Left forelimb (tissue), 1 donor: ENCODE results near the gene MMP20.

ENCODE experiments used
- DNase-seq: peaks from one replicate; pipeline ENCODE4 v3.0.0-alpha.2; 2018; ENCODE audit warnings: low spot score

MMP20 gene

DNA sequence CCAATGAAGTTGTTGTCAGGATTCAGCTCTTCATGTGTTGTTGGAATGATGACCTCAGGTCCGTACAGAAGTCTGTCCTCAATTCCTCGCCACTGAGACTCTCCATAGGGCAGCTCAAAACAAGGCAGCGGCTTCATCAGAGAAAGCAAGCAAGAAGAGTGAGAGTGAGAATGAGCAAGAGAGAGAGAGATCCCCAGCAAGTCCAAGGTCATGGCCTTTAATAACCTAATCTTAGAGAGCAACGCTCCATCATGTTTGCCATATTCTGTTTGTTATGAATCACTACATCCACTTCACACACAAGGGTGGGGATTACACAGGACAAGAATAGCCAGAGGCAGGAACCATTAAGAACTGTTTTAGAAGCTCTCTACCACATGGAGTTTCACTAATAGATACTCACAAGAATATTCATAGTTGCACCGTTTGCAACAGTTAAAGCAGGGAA, 71.3 kb downstream of the MMP20 start:
- DNase-seq, result no peak

DNA sequence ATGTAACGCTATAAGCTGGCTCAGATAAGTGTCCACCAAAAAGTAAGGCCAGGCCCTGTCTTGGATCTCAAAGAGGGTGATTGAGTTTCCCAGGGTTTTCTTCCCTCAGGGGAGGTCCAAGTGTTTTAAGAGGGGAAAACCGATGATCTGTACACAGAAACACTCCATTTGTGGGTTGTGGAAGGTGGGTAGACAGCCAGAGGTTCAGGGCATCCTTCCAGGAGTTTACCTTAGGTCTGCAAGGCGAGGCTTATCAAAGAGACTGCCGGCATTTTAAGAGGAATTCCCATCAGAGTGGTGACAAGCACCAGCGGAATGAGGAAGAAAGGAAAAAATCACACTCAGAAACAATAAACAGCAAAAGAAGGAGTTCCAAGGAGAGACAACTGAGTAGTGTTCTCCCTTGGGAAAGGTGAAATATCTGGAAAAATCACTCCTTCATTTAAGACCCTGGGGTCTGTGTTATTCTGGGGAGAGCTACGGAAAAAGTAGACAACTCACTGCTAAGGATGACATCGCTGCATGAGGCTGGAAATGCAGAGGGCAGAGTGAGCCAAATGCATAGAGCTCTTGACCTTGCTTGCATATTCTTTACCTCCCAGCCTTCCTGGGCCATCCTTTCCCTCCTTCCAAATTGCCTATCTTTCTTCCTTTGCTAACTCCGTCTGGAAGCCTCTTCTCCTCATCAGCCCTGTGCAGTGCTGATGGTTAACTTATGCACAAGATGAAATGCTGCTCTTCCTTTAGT, 72.5 kb downstream of the MMP20 start:
- no peak for DNase-seq

DNA sequence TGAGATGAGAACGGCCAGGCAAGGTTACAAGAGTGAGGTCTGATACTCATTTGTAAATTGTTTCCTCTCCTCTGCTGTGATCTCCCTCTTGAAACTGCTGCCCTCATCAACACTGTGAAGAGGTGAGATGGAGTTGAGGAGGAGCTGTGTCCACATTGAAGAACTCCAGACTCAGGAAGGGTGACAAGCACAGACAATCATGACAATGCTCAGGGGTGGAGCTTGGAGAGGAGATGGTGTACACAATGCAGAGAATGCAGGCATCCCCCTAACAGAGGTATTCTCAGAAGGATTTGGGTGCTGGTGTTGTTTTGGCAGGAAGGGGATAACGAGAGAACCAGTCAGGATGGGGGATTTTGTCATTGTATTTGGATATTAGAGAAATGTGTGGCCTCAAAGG, 73.1 kb downstream of the MMP20 start:
- DNase-seq, result no peak

DNA sequence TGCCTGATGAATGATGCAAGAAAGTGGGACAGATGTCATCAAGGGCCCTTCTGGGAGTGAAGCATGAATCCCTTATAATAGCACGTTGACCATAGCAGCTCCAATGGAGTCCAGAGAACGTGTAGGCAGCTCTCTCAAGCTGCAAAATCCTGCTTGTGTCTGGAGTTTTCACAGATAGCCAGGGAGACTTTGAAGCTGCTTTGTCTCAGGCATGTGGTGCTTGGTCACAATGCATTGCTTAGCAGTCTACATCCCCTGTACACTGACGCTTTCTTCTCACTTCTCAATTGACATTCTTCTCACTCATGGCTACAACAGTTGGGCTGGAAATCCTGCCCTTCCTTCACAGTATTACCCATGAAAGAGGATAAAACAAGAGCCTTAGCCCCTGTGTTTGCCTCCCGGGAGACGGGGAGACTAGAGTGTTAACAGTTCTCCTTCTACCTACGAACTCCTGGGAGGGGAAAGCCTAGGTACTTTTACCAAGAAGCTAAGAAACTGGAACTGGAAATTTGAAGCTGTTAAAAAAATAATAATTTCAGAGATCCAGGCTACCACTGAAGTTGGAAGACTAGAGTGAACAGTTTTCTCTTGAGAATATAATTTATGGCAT, 73.9 kb downstream of the MMP20 start:
- no peak for DNase-seq

DNA sequence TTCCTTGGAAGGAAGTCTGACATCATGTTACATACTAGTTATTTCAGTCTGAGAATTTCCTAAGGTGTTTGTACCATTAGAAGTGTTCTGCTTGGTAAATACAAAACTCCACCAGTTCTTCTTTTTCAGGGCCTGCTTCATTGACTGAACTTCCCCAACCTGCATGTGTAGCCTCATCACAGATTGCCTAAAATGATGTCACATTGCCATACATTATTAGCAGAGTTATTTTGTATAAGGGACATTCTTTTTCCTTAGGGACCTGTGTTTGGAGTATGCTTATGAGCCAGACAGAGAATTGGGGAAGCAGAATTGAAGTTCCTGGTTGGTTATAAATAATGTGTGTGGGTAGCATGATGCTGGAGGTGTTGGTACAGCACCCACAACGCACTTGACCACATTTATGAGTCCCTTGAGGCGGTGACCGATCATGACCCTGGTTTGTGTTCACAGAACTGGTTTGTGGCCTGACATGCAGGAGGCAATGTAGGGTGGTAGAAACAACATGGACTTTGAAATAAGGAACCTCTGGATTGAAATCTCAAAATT, 78.1 kb downstream of the MMP20 start:
- no peak for DNase-seq

DNA sequence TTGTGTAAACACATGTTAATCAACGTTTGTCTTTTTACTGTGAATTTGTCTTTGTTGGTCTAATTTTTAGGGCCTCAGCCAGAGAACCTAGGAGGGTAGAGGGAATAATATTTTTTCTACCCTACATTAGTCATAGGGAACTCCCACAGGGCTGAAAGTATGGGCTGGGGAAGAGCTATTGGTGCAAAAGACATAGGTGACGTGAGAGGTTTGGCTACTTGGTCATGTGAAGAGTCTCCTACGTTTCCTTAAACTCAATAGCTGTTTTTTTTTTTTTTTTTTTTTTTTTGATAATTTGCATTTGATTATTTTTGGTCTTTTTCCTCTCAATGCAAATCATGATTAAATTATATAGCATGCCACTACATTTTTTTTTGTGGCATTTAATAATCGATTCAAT, 78.7 kb downstream of the MMP20 start:
- no peak for DNase-seq

DNA sequence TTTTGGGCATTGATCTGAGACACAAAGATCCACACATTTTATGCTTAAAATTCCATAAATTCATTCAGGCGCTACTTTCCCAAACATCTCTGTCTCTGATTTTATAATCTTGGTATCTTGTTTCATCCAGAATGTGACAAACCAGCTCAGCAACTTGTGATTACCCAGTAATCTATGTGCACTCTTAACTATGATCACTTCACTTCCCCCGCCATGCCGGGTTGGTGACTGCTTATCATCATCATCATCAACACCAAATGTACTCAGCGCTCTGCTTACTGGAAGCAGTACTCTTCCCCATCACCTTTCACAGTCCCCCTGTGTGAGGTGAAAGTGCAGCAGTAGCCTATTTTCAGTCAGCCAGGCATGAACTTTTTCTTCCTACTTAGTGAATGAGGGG, 79.4 kb downstream of the MMP20 start:
- no peak for DNase-seq

DNA sequence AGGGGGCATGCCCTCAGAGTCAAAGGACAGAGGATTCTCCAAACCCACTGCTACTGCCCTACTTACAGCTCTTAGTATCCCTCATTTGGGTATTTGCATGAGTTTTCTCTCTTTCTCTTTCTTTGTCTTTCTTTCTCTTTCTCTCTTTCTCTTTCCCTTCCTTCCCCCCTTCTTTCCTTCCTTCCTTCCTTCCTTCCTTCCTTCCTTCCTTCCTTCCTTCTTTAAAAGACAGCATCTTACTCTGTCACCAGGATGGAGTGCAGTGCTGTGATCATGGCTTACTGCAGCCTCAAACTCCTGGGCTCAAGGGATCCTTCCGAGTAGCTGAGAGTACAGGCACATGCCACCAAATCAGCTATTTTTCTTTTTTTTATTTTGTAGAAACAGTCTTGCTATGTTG, 80.5 kb downstream of the MMP20 start:
- no peak for DNase-seq

DNA sequence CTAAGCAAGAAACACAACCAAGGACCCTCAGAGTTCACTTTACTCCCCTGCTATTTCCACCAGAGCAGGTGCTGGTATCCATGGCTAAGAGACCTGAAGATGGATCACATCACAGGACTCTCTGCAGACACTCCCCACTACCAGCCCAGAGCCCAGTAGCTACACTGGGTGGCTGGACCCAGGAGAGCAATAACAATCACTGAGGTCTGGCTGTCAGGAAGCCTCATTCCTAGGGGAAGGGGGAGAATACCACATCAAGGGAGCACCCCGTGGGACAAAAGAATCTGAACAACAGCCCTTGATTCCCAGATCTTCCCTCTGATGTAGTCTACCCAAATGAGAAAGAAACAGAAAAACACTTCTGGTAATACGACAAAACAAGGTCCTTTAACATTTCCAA, 85.6 kb downstream of the MMP20 start:
- no peak for DNase-seq

DNA sequence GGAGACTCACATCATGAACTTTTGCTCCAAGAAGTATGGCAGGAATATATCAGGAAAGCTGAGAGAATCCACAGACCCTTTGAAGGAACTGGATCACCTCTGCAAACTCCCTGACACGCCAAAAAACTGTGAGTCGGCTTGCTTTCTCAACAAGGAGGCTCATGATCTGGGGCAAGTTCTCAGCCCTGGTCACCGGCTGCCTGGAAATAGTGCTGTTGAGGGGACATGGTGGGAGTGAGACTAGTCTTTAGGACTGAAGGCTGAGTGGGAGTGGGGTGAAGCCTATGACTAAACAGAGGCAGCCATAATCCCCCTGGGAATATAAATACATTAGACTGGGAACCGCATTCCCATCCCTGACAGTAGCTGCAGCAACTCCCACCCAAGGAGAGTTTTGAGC, 86.2 kb downstream of the MMP20 start:
- no peak for DNase-seq

DNA sequence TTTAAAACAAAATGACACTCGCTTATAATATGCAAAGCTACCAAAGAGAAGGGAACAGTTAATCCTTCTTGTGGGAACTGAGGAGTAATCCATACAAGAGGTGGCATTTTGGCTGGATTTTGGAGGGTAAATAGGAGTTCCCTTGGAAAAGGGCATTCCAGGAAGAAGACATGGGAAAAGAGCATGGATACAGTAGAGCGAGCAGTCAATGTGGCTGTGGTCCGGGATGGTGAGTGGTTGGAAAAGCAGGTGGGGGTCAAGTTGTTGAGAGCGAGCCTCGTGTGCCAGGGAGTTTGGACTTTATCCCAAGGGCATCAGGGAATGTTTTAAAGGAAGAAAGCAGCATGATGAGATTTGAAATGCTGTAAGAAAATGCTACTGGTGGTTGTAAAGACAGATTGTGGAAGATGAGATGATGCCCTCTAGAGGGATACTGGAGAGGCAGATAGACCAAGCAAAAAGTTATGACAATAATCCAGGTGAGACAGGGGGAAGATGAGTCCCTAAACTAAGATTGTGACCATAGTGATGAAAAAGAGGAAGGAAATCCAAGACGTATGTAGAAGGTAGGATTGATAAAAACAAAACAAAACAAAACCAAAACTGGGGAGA, 90.8 kb downstream of the MMP20 start:
- DNase-seq, result no peak

DNA sequence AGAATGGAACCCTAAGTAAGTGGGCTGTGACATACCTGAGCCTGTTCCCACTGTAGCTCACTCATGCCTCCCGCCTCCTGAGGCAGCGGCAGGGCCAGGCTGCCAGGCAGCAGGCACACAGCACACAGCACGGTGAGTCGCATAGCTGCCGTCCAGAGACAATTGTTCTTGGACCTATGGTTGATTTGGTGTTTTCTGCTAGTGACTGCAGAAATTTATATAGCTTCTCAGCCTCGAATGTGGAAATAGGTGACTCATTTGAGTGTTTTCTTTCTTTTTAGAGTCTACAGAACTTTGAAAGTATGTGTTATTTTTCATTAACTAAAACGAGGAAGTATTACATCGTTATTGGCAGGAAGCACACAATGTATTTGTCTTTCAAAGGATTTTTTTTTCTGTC, 94.6 kb downstream of the MMP20 start, which contains the start of gene MMP7:
MMP7 (minus strand) TSS at position 190 of the 400 bp plus-strand sequence; CDS start at position 143, 47 bp downstream.
- DNase-seq, result no peak

DNA sequence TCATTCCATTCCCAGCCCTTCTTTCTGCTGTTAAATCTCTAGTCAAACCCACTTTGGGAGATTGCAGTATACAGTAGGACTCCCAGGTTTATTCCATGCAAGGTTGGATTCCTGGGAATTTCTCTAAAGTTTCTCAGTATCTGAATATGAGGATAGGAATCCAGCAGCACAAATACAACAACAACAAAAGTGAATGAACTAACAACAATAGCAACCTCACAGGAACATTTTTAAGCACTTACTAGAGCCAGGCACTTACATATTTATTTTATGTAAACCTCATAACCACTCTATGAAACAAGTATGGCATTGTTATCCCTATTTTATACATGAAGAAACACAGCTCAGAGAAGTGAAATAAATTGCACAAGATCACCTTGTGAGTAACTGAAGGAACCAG, 96.5 kb downstream of the MMP20 start:
- DNase-seq, result no peak

DNA sequence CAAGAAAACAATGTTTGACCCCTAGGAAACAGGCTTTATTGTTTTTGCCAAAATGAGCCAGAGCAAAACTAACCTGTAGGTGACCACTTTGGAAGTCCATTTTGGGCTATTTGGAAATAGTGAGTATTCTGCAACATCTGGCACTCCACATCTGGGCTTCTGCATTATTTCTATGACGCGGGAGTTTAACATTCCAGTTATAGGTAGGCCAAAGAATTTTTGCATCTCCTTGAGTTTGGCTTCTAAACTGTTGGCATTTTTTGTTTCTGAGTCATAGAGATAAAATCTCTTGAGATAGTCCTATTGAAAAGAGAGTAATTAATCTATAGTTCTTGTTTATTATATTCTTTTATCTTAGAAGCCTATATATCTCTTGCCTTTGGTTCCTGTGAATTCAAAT, 97.4 kb downstream of the MMP20 start:
- no peak for DNase-seq

DNA sequence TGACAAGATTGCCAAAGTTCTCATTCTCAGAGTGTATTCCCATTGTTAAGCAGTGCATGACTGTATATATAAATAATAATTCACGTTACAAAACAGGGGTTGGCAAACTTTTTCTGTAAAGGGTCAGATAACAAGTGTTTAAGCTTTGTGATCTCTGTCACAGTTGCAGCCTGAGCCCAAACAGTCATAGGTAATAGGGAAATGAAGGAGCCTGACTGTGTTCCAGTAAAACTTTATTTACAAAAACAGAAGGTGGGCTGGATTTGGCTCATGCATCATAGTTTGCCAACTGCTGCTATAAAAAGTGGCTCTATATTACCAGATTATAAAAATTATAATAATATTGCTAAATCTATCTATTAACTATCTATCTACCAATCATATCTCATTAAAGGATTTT, 98.1 kb downstream of the MMP20 start:
- DNase-seq, result no peak
